GM18867 (cell line): ENCODE measurements around the gene MORC2.

ENCODE experiments used
- ATAC-seq: cut with Tn5 transposase; IDR thresholded peaks from one replicate; pipeline ENCODE4 v1.9.1; 2021; ENCODE audit warnings: mild to moderate bottlenecking, moderate library complexity; ENCODE audit not compliant: unreplicated experiment

The MORC2 gene

GRCh38 chr22:30875481-30876215 lies 92.9 kb downstream of the MORC2 start:
- no peak for ATAC-seq
